K562 (cell line): ENCODE data around the gene KLC3. TPM values are rescaled to one million over a fixed set of nuclear protein-coding genes. Genes with fewer than 3 reads are reported as not detected.

ENCODE experiments used
- ATAC-seq: fragments of 200-7000 bp; cut with Tn5 transposase; 3 replicates; pipeline ENCODE4 v1.9.1; 2020; ENCODE audit warnings: moderate library complexity
- BruUV-seq: library from RNA; stranded (reverse); fragments of 400-500 nt; replicated peaks from 2 replicates; lab custom pipeline; 2021; lab: Mats Ljungman, UMichigan
- CTCF ChIA-PET: fragments of 300-600 bp; formaldehyde crosslinking; extraction: SDS; loops from one replicate; lab custom pipeline; 2021; ENCODE audit warnings: low intra/inter-chr PET ratio; lab: Yijun Ruan, JAX
- POLR2A ChIA-PET: fragments of 300-600, 350-650 bp; sonication (Branson Sonifier 250); formaldehyde crosslinking; extraction: SDS; loops from one replicate; lab custom pipeline; 2021; ENCODE audit warnings: antibody characterized with exemption, inconsistent platforms; lab: Yijun Ruan, JAX
- DNase-seq, 4 experiments: peaks; one replicate each; pipeline versions ENCODE4 v3.0.0 to v3.0.0-alpha.2; 2011 to 2018; ENCODE audit warnings: low spot score in 3 of 4, mixed read lengths in 3 of 4; ENCODE audit errors: extremely low read depth in 1 of 4
- FAIRE-seq: peaks from 2 replicates; lab custom pipeline; 2011; peaks lifted over from hg19 to GRCh38; lab: Jason Lieb, UNC
- H2AFZ ChIP-seq: 2 replicates; pipeline ENCODE4 v1.6.0; 2011; ENCODE audit warnings: low read depth, low read length, control low read depth, inconsistent platforms
- H3K27ac ChIP-seq: fragments of 200-600 bp; 3 replicates; pipeline ENCODE4 v1.8.0; 2011; ENCODE audit warnings: low read depth, mild to moderate bottlenecking, control low read depth, inconsistent platforms, low read length, moderate library complexity, mixed read lengths; ENCODE audit errors: extremely low read depth
- H3K27me3 ChIP-seq, 2 experiments: fragments of 300-600 bp in 1 of 2; 2 replicates in 1 of 2; 3 replicates in 1 of 2; pipeline versions ENCODE4 v1.6.0 to v1.8.0; 2011; ENCODE audit warnings: inconsistent platforms in 2 of 2, low read length in 2 of 2, mild to moderate bottlenecking in 1 of 2, mixed read lengths in 1 of 2, moderate library complexity in 1 of 2; ENCODE audit not compliant: control insufficient read depth in 2 of 2, insufficient read depth in 2 of 2
- H3K36me3 ChIP-seq: fragments of 300-600 bp; 3 replicates; pipeline ENCODE4 v1.8.0; 2011; ENCODE audit warnings: mild to moderate bottlenecking, low read length, inconsistent platforms; ENCODE audit not compliant: control insufficient read depth, insufficient read depth
- H3K4me1 ChIP-seq, 2 experiments: fragments of 200-600 bp in 1 of 2; replicated peaks in 1 of 2; 2 replicates in 1 of 2; 3 replicates in 1 of 2; pipeline versions ENCODE4 v1.5.1 to v1.8.0; 2011; ENCODE audit warnings: inconsistent platforms in 2 of 2, low read length in 2 of 2, mild to moderate bottlenecking in 1 of 2, mixed read lengths in 1 of 2, moderate library complexity in 1 of 2; ENCODE audit not compliant: control insufficient read depth in 2 of 2, insufficient read depth in 2 of 2
- H3K4me2 ChIP-seq: 2 replicates; pipeline ENCODE4 v1.6.1; 2011; ENCODE audit warnings: low read length, control low read depth, inconsistent platforms, mixed read lengths; ENCODE audit not compliant: insufficient read depth
- H3K4me3 ChIP-seq: fragments of 200-600 bp; sonication (generic), shearing (Covaris generic); 2 replicates; pipeline ENCODE4 v1.5.1; 2016; ENCODE audit warnings: control low read depth, inconsistent platforms
- H3K79me2 ChIP-seq: fragments of 200-600 bp; 3 replicates; pipeline ENCODE4 v1.8.0; 2011; ENCODE audit warnings: low read length, inconsistent platforms; ENCODE audit not compliant: control insufficient read depth, insufficient read depth
- H3K9ac ChIP-seq, 2 experiments: 2 replicates each; pipeline versions ENCODE4 v1.6.0 to v1.6.1; 2011; ENCODE audit warnings: low read depth in 2 of 2, low read length in 2 of 2, control low read depth in 1 of 2, inconsistent platforms in 1 of 2, mild to moderate bottlenecking in 1 of 2, mixed read lengths in 1 of 2; ENCODE audit not compliant: insufficient read depth in 1 of 2
- H3K9me1 ChIP-seq: one replicate; pipeline ENCODE4 v1.6.0; 2011; ENCODE audit warnings: inconsistent platforms, mild to moderate bottlenecking, low read length, moderate library complexity; ENCODE audit not compliant: control insufficient read depth, insufficient read depth
- H3K9me3 ChIP-seq: replicated peaks from 2 replicates; pipeline ENCODE4 v1.5.1; 2011; ENCODE audit warnings: low read depth, low read length, inconsistent platforms; ENCODE audit not compliant: control insufficient read depth, insufficient read depth
- H4K20me1 ChIP-seq: replicated peaks from 2 replicates; pipeline ENCODE4 v1.6.1; 2011; ENCODE audit warnings: low read length, inconsistent platforms, mixed read lengths; ENCODE audit not compliant: control insufficient read depth, insufficient read depth
- BCOR ChIP-seq: fragments of 450-650 bp; IDR thresholded peaks from 2 replicates; pipeline ENCODE4 v1.6.1; 2016
- ESRRA ChIP-seq: fragments of 450-650 bp; IDR thresholded peaks from 2 replicates; pipeline ENCODE4 v1.6.1; 2014; ENCODE audit warnings: low read depth, mild to moderate bottlenecking, moderate library complexity, borderline replicate concordance
- GMEB1 ChIP-seq: fragments of 250-450 bp; sonication (Bioruptor Pico); IDR thresholded peaks from 2 replicates; pipeline ENCODE4 v1.4.0; 2020; ENCODE audit warnings: mild to moderate bottlenecking
- KDM1A ChIP-seq, 2 experiments: fragments of 450-650 bp; IDR thresholded peaks; 2 replicates each; pipeline ENCODE4 v1.6.1; 2016; ENCODE audit warnings: mild to moderate bottlenecking in 2 of 2
- RBM25 ChIP-seq: fragments of 200-400 bp; formaldehyde crosslinking; IDR thresholded peaks from 2 replicates; pipeline ENCODE4 v1.6.1; 2018; ENCODE audit warnings: low read length, low read depth, moderate library complexity; ENCODE audit not compliant: severe bottlenecking
- ZKSCAN1 ChIP-seq: fragments of 150-350 bp; IDR thresholded peaks from 2 replicates; pipeline ENCODE4 v1.6.1; 2016; ENCODE audit warnings: low read depth, low read length
- ZNF347 ChIP-seq: fragments of 450-650 bp; formaldehyde crosslinking; IDR thresholded peaks from 2 replicates; pipeline ENCODE4 v1.4.0; 2020; ENCODE audit warnings: low read depth, mild to moderate bottlenecking, moderate library complexity
- WGBS: fragments of 100-300 bp; shearing (Covaris generic); methylation state at CpG from one replicate; pipeline ENCODE4 v1.1.6; 2016; ENCODE audit warnings: low coverage, mixed read lengths; ENCODE audit not compliant: insufficient coverage; ENCODE audit errors: missing lambda C conversion rate; 5-methylcytosine and 5-hydroxymethylcytosine counted together
- in situ Hi-C: fragments of 300-500 bp; cut with MboI; formaldehyde crosslinking; loops from 4 replicates; pipeline ENCODE4 v1.15.0; 2018; ENCODE audit warnings: inconsistent platforms, mixed read lengths
- intact Hi-C: fragments of 100-400 bp; cut with micrococcal nuclease; formaldehyde crosslinking; loops from 2 replicates; pipeline ENCODE4 v1.14.2; 2022
- polyA plus RNA-seq, 8 experiments: library from polyadenylated mRNA; depleted of rRNA in 4 of 8; stranded (reverse) in 5 of 8; unstranded in 3 of 8; fragments of >200 nt; fragmentation: Nextera tagmentation in 2 of 8; fragmentation: Illumina TruSeq in 1 of 8; extraction: Ambion mirVana in 2 of 8; extraction: Trizol in 1 of 8; gene quantifications; 2 replicates each; pipeline versions ENCODE4 v1.2.1 to v1.2.3, GENCODE V29; 2011 to 2014; ENCODE audit warnings: inconsistent platforms in 1 of 8, missing spikeins in 1 of 8
- total RNA-seq, 7 experiments: library from RNA; depleted of rRNA in 6 of 7; stranded (reverse); fragments of >200 nt in 6 of 7; fragmentation: Illumina TruSeq in 2 of 7; extraction: Trizol in 2 of 7; gene quantifications; 2 replicates each; pipeline versions ENCODE4 v1.2.1 to v1.2.3, GENCODE V29; 2011 to 2021; ENCODE audit warnings: low replicate concordance in 1 of 7

KLC3 gene
- total and polyA plus RNA-seq, 9 of the 15 experiments (the other 6 are each of a cell fraction or from before 2014, with no cell fraction given), result 0.03 to 1.2 (median 0.59) TPM; not detected in 3

GRCh38 chr19:45298264-45298663 is 42.3 kb upstream of the KLC3 start:
- CTCF ChIA-PET, result no interaction called here
- H3K4me1 ChIP-seq, result peaks cover 9 to 20% of the 10 kb centered on the region in 2 experiments; a peak in 3 of 5 replicates
- in situ Hi-C loops, result no loop called here
- H3K27me3 ChIP-seq, result no peaks in the 10 kb centered on the region
- no peaks in the 10 kb centered on the region; the same call in 2 of the 3 replicates for H3K36me3 ChIP-seq
- H3K27ac ChIP-seq, result no peak overlapping the region
- no peaks in the 10 kb centered on the region for H3K9me3 ChIP-seq
- H4K20me1 ChIP-seq, result no peaks in the 10 kb centered on the region
- intact Hi-C loops, result no loop called here
- DNase-seq (no peak), ATAC-seq (no peak), FAIRE-seq (no peak)
- no peak for TF ChIP-seq ZNF347 (CRISPR knock-in tag)
- peak; percentile 64; the same call in 1 of the 2 replicates for TF ChIP-seq BCOR
- peak; percentile 35; the same call in 1 of the 2 replicates for TF ChIP-seq ZKSCAN1
- peak; percentile 22 to 49; a peak in 1 of 4 replicates for TF ChIP-seq KDM1A (IDR thresholded peaks at IDR 0.05)
- TF ChIP-seq ESRRA, result peak; percentile 96
- TF ChIP-seq GMEB1 (CRISPR knock-in tag), result no peak
- TF ChIP-seq RBM25, result peak; percentile 79
- no peak overlapping the region for H2AFZ ChIP-seq
- H3K79me2 ChIP-seq, result no peaks in the 10 kb centered on the region
- WGBS, result 76% methylated on average over 4 of the region's 5 CpGs
- no peak overlapping the region for H3K4me2 ChIP-seq
- H3K9me1 ChIP-seq, result no peaks in the 10 kb centered on the region
- BruUV-seq, result no TSS peak
- H3K4me3 ChIP-seq, result no peak overlapping the region
- 0 out of 4 replicates have a peak overlapping the region, but pooled peaks of 1 of the 2 experiments have one; percentile 7 for H3K9ac ChIP-seq
- POLR2A ChIA-PET, result interaction anchor here (1.9 kb wide), 1 partner anchor 10 kb away, joined by 6 read pairs; no protein-coding TSS in a partner anchor
